HEK293 (cell line): Measurements from ENCODE around the gene CALHM2.

Experiments
- CTCF ChIA-PET: fragments of 350-600 bp; formaldehyde crosslinking; extraction: SDS; loops from one replicate; lab custom pipeline; 2021; ENCODE audit warnings: antibody characterized with exemption; lab: Yijun Ruan, JAX
- POLR2A ChIA-PET: fragments of 300-600 bp; formaldehyde crosslinking; extraction: SDS; loops from one replicate; lab custom pipeline; 2020; ENCODE audit warnings: antibody characterized with exemption, inconsistent platforms; lab: Yijun Ruan, JAX
- H3K27ac ChIP-seq: fragments of 200-500 bp; sonication (Bioruptor generic); 2 replicates; pipeline ENCODE4 v1.5.1; 2014; ENCODE audit warnings: low read depth, low read length, control low read depth, inconsistent platforms; ENCODE audit errors: extremely low read depth
- H3K36me3 ChIP-seq, 2 experiments: fragments of 200-500 bp in 1 of 2; sonication (Bioruptor generic) in 1 of 2; 1 replicate in 1 of 2; 2 replicates in 1 of 2; pipeline ENCODE4 v1.5.1; 2014 to 2017; ENCODE audit warnings: inconsistent platforms in 2 of 2, low read length in 2 of 2; ENCODE audit not compliant: control insufficient read depth in 2 of 2, insufficient read depth in 1 of 2
- H3K4me1 ChIP-seq: fragments of 200-500 bp; sonication (Bioruptor generic); 2 replicates; pipeline ENCODE4 v1.5.1; 2014; ENCODE audit warnings: mild to moderate bottlenecking, low read length, inconsistent platforms; ENCODE audit not compliant: control insufficient read depth, insufficient read depth
- H3K4me3 ChIP-seq: 2 replicates; pipeline ENCODE4 v1.5.1; 2011; ENCODE audit warnings: low read depth, mild to moderate bottlenecking, control low read depth, low read length, moderate library complexity
- H3K9me3 ChIP-seq: fragments of 200-500 bp; sonication (Bioruptor generic); 2 replicates; pipeline ENCODE4 v1.5.1; 2014; ENCODE audit warnings: low read depth, low read length, inconsistent platforms; ENCODE audit not compliant: control insufficient read depth, insufficient read depth
- HIC1 ChIP-seq: fragments of 450-650 bp; formaldehyde crosslinking; IDR thresholded peaks from 2 replicates; pipeline ENCODE4 v1.5.1; 2016; ENCODE audit warnings: missing biosample characterization, missing genetic modification characterization
- KLF7 ChIP-seq: fragments of 450-650 bp; formaldehyde crosslinking; IDR thresholded peaks from 2 replicates; pipeline ENCODE4 v1.5.1; 2016; ENCODE audit warnings: missing biosample characterization, missing genetic modification characterization, borderline replicate concordance
- KLF8 ChIP-seq: fragments of 450-650 bp; formaldehyde crosslinking; IDR thresholded peaks from 2 replicates; pipeline ENCODE4 v1.5.1; 2016; ENCODE audit warnings: missing biosample characterization, missing genetic modification characterization
- PBX3 ChIP-seq: sonication (generic); formaldehyde crosslinking; IDR thresholded peaks from 2 replicates; pipeline ENCODE4 v1.8.1; 2022; ENCODE audit warnings: mild to moderate bottlenecking, moderate library complexity, missing genetic modification reagents
- PRDM4 ChIP-seq: fragments of 450-650 bp; formaldehyde crosslinking; IDR thresholded peaks from 2 replicates; pipeline ENCODE4 v1.5.1; 2017; ENCODE audit warnings: missing biosample characterization, missing genetic modification characterization
- SCRT1 ChIP-seq: fragments of 450-650 bp; formaldehyde crosslinking; IDR thresholded peaks from 2 replicates; pipeline ENCODE4 v1.5.1; 2016; ENCODE audit warnings: missing biosample characterization, missing genetic modification characterization, borderline replicate concordance
- TCF7L2 ChIP-seq: IDR thresholded peaks from 2 replicates; pipeline ENCODE4 v1.6.1; 2011; ENCODE audit warnings: low read depth, mild to moderate bottlenecking, inconsistent platforms, low read length, moderate library complexity, borderline replicate concordance
- ZBTB49 ChIP-seq: fragments of 450-650 bp; formaldehyde crosslinking; IDR thresholded peaks from 2 replicates; pipeline ENCODE4 v1.5.1; 2016; ENCODE audit warnings: missing biosample characterization, missing genetic modification characterization, low read depth
- ZFHX2 ChIP-seq: fragments of 450-650 bp; formaldehyde crosslinking; conservative IDR thresholded peaks from 2 replicates; pipeline ENCODE4 v1.5.1; 2016; ENCODE audit warnings: missing biosample characterization, missing genetic modification characterization
- ZFP69B ChIP-seq: fragments of 450-650 bp; formaldehyde crosslinking; IDR thresholded peaks from 2 replicates; pipeline ENCODE4 v1.5.1; 2016; ENCODE audit warnings: missing biosample characterization, missing genetic modification characterization
- ZNF121 ChIP-seq: fragments of 450-650 bp; formaldehyde crosslinking; IDR thresholded peaks from 2 replicates; pipeline ENCODE4 v1.5.1; 2016; ENCODE audit warnings: missing biosample characterization, missing genetic modification characterization
- ZNF266 ChIP-seq: fragments of 450-650 bp; formaldehyde crosslinking; IDR thresholded peaks from 2 replicates; pipeline ENCODE4 v1.5.1; 2016; ENCODE audit warnings: missing biosample characterization, missing genetic modification characterization, low read depth
- ZNF354C ChIP-seq: fragments of 450-650 bp; formaldehyde crosslinking; IDR thresholded peaks from 2 replicates; pipeline ENCODE4 v1.5.1; 2016; ENCODE audit warnings: missing biosample characterization, missing genetic modification characterization, low read depth, borderline replicate concordance
- ZNF426 ChIP-seq: fragments of 450-650 bp; formaldehyde crosslinking; IDR thresholded peaks from 2 replicates; pipeline ENCODE4 v1.5.1; 2017; ENCODE audit warnings: missing biosample characterization, missing genetic modification characterization, mild to moderate bottlenecking, inconsistent platforms, moderate library complexity
- ZNF433 ChIP-seq: fragments of 450-650 bp; formaldehyde crosslinking; IDR thresholded peaks from 2 replicates; pipeline ENCODE4 v1.5.1; 2016; ENCODE audit warnings: missing biosample characterization, missing genetic modification characterization, low read depth
- ZNF548 ChIP-seq: fragments of 450-650 bp; formaldehyde crosslinking; IDR thresholded peaks from 2 replicates; pipeline ENCODE4 v1.5.1; 2016; ENCODE audit warnings: missing biosample characterization, missing genetic modification characterization
- ZNF585B ChIP-seq: fragments of 450-650 bp; formaldehyde crosslinking; IDR thresholded peaks from 2 replicates; pipeline ENCODE4 v1.5.1; 2016; ENCODE audit warnings: missing biosample characterization, missing genetic modification characterization
- ZNF677 ChIP-seq: fragments of 450-650 bp; IDR thresholded peaks from 2 replicates; pipeline ENCODE4 v1.5.0; 2018; ENCODE audit warnings: missing biosample characterization, mild to moderate bottlenecking, missing genetic modification characterization, moderate library complexity
- ZNF692 ChIP-seq: fragments of 450-650 bp; formaldehyde crosslinking; IDR thresholded peaks from 2 replicates; pipeline ENCODE4 v1.5.1; 2016; ENCODE audit warnings: missing biosample characterization, missing genetic modification characterization
- ZNF76 ChIP-seq: fragments of 450-650 bp; formaldehyde crosslinking; IDR thresholded peaks from 2 replicates; pipeline ENCODE4; 2016; ENCODE audit warnings: low read depth, missing biosample characterization, missing genetic modification characterization, borderline replicate concordance
- ZNF791 ChIP-seq: fragments of 450-650 bp; formaldehyde crosslinking; IDR thresholded peaks from 2 replicates; pipeline ENCODE4 v1.5.1; 2016; ENCODE audit warnings: missing biosample characterization, missing genetic modification characterization
- ZNF830 ChIP-seq: fragments of 450-650 bp; IDR thresholded peaks from 2 replicates; pipeline ENCODE4 v1.5.0; 2018; ENCODE audit warnings: missing biosample characterization, missing genetic modification characterization, low read depth, mild to moderate bottlenecking, moderate library complexity
- ZSCAN18 ChIP-seq: fragments of 450-650 bp; formaldehyde crosslinking; IDR thresholded peaks from 2 replicates; pipeline ENCODE4 v1.5.1; 2016; ENCODE audit warnings: missing biosample characterization, missing genetic modification characterization

Gene CALHM2

GRCh38 chr10:103456074-103456660 lies 4.0 kb upstream of the CALHM2 start:
- Histone ChIP-seq H3K36me3 (no peaks in the 10 kb centered on the region), H3K4me3 (no peak overlapping the region), H3K4me1 (peaks cover 4% of the 10 kb centered on the region), H3K9me3 (no peaks in the 10 kb centered on the region), H3K27ac (no peak overlapping the region)
- ChIA-PET POLR2A (interaction anchor here (0.6 kb wide), 1 partner anchor 64 kb away, joined by 3 read pairs; no protein-coding TSS in a partner anchor), CTCF (interaction anchor here (0.9 to 1.0 kb wide), 2 partner anchors 19 to 27 kb away, joined by 4 read pairs; no protein-coding TSS in a partner anchor)
- no peak for TF ChIP-seq ZNF426 (tag by site-specific recombination)
- TF ChIP-seq ZNF791 (tag by site-specific recombination): no peak
- no peak for TF ChIP-seq ZNF121 (tag by site-specific recombination)
- TF ChIP-seq KLF7 (tag by site-specific recombination): no peak
- no peak for TF ChIP-seq KLF8 (tag by site-specific recombination)
- no peak for TF ChIP-seq ZNF585B
- TF ChIP-seq HIC1: no peak
- no peak for TF ChIP-seq ZNF266
- TF ChIP-seq ZNF76 (tag by site-specific recombination): no peak
- TF ChIP-seq ZBTB49 (tag by site-specific recombination): no peak
- no peak for TF ChIP-seq ZFP69B (tag by site-specific recombination)
- no peak for TF ChIP-seq ZSCAN18 (tag by site-specific recombination)
- TF ChIP-seq PRDM4: no peak

GRCh38 chr10:103455235-103455634 lies 3.1 kb upstream of the CALHM2 start:
- CTCF ChIA-PET: interaction anchor here (0.9 to 1.0 kb wide), 2 partner anchors 20 to 28 kb away, joined by 4 read pairs; no protein-coding TSS in a partner anchor
- peaks cover 0 to 6% of the 10 kb centered on the region in 2 experiments; a peak in 1 of 3 replicates for H3K36me3 ChIP-seq
- H3K9me3 ChIP-seq: no peaks in the 10 kb centered on the region
- no peak overlapping the region for H3K27ac ChIP-seq
- no peak overlapping the region for H3K4me3 ChIP-seq
- peaks cover 9% of the 10 kb centered on the region for H3K4me1 ChIP-seq
- POLR2A ChIA-PET: no interaction called here
- no peak for TF ChIP-seq ZNF354C (tag by site-specific recombination)
- TF ChIP-seq ZNF433 (tag by site-specific recombination): no peak
- no peak for TF ChIP-seq ZNF548
- no peak for TF ChIP-seq ZNF830 (tag by site-specific recombination)
- no peak for TF ChIP-seq TCF7L2
- no peak for TF ChIP-seq PBX3 (CRISPR knock-in tag)
- peak; percentile 43; the same call in 1 of the 2 replicates for TF ChIP-seq ZNF692 (tag by site-specific recombination)
- TF ChIP-seq ZNF677 (tag by site-specific recombination): no peak
- peak; percentile 56 for TF ChIP-seq ZFHX2 (tag by site-specific recombination)
- no peak for TF ChIP-seq SCRT1 (tag by site-specific recombination)
